Measurements from ENCODE around the gene SLC17A3.

Gene SLC17A3

DNA sequence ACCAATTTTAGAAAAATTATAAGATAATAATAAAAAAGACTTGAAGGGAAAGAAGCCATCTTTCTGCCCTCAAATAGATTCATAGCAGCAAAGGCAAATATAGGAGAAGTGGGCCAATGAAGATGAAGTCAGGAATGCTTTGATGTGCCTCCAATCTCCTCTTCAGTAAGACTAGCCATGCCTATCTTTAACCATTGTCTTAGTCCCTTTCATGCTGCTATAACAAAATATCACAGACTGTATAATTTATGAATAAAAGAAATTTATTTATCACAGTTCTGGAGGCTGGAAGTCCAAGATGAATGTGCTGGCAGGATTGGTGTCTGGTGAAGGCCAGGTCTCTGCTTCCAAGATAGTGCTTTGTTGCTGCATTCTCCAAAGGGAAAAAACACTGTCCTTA, 18.8 kb upstream of the SLC17A3 start:
- in situ Hi-C loops (cut with MboI; ENCODE audit: low sequenced_read_pairs), result no loop called here

DNA sequence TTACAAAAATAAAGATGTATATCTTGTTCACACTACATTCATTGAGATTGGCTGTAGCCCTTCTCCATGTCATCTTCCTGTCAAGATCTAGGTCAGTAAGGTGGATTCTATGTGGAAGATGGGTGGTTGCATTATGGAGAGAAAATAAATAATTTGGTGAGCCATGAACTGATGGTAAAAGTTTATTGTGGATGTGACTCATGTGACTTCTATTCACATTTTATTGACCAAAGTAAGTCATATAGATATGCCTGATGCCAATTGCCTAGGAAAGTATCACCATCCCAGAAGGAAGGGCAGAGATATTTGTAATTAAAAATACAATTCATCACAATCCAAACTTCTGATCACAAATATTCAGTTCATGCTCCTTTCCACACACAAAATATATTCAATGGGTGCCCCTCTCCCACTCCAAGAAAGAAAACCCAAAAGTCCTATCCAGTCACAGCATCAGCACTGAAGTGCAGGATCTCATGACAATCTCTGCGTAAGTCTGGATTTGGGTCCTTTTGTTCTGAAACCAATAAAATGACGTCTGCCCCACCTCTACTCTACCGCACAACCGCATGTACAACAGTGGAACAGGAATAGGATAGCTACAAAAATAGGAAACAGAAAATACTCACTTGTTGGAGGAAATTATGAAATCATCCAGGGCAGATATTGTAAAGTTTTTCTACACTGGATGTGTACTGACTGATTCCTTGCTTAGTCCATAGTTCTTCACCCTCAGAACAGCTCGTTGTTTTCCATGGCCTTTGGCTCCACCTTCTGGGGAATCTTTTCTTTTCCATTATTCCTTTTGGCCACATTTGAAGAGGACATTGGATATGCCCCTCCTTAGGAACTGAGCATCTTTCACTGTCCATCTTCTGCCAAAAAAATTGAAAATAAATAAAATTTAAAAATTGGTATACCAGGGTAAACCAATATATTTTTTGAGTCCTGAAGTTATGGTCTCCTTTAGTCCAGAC, 16.1 kb upstream of the SLC17A3 start:
- in situ Hi-C loops (cut with MboI; ENCODE audit: low sequenced_read_pairs), result no loop called here

DNA sequence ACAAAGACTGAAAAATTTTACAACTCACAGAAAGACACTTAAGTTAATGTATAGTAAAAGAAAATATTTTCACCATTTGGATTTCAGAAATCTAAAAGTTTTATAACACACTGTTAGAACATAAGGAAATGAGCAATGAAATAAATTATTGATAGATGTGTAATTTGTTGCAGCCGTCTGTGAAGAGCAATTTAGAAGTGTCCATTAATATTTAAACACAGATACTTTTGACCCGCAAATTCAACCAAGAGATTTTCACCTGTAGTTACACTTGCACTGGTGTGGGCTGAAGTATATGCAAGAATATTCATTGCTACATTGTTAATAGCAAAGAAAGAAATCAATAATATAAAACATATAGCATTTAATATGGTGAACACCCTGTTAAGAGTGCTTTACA, 14.6 kb upstream of the SLC17A3 start:
- in situ Hi-C loops (cut with MboI; ENCODE audit: low sequenced_read_pairs), result no loop called here

DNA sequence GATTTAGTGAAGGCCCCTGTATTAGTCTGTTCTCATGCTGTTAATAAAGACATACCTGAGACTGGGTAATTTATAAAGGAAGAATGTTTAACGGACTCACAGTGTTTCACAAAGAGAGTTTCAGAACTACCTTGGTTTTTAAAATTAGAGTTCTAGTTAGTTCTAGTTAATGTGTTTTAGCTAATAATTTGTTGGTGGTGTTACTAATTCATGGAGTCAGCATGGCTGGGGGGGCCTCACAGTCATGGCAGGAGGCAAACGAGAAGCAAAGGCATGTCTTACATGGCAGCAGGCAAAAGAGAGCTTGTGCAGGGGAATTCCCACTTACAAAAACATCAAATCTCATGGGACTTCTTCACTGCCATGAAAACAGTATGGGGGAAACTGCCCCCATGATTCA, 12.0 kb upstream of the SLC17A3 start:
- in situ Hi-C loops (cut with MboI; ENCODE audit: low sequenced_read_pairs), result no loop called here

DNA sequence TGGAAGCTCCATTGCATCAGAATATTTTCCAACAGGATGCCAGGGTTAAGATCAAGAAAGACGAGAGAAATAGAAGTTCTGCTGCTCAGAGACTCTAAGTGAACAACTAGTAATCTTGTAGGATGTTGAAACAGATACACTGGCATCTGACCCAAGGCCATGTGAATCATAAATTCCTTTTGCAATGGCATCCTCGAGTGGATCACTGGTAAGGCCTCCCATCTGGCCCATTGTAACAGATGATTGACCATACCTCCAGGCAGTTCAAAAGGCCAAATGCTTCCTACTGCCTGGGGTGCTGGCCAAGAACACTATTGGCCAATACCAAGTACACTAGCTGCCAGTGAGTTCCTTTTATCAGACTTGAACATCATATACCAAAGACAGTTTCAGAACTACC, 9.9 kb upstream of the SLC17A3 start:
- in situ Hi-C loops (cut with MboI; ENCODE audit: low sequenced_read_pairs), result no loop called here

DNA sequence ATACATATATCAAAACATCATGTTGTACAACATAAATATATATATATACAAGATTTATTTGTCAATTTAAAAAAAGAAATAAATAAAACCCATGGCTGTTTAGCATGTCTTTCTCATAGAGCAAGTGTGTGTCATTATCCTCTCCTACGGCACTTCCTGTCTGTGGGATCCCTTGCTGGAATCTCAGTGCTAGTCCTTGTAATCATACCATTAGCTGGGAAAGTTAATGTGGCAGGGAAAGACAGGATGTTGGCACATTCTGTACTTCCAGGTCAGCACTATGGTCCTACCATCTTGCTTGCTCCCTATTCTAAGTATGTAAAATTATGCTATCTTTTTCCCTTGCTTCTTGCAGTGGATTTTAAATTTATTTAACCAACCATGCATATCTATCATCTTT, 9.5 kb upstream of the SLC17A3 start:
- in situ Hi-C loops (cut with MboI; ENCODE audit: low sequenced_read_pairs), result no loop called here

DNA sequence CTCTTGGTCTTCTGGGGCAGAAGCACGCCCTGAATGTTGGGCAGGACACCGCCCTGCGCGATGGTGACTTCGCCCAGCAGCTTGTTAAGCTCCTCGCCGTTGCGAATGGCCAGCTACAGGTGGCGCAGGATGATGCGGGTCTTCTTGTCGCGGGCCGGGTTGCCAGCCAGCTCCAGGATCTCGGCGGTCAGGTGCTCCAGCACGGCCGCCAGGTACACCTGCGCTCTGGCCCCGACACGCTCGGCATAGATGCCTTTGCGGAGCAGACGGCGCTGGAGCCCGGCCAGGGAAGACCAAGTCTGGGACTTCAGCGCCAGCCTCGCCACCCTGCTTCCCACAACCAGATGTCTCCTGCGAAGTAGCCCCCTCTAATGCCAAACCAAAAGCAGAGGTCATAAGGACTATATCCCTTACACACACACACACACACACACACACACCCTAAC, 8.0 kb upstream of the SLC17A3 start:
- in situ Hi-C loops (cut with MboI; ENCODE audit: low sequenced_read_pairs), result no loop called here

DNA sequence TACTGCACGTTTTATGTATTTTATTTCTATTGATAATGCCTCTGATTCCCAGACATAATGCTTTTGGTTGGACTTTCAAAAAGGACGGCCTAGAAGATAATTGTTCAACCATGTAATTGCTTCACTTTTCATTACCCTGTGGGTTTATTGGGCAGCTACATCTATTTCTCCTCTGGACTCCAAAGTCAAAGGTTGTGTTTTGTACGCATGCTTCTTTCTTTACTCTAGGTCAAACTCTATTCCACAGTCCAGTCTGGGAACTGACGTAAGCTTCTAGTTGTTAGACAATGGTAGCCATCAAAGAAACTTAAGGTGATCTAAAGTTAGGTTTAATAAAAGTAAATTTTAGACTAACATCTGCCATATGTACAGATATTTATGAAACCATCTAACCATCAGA, 6.6 kb upstream of the SLC17A3 start:
- in situ Hi-C loops (cut with MboI; ENCODE audit: low sequenced_read_pairs), result no loop called here

DNA sequence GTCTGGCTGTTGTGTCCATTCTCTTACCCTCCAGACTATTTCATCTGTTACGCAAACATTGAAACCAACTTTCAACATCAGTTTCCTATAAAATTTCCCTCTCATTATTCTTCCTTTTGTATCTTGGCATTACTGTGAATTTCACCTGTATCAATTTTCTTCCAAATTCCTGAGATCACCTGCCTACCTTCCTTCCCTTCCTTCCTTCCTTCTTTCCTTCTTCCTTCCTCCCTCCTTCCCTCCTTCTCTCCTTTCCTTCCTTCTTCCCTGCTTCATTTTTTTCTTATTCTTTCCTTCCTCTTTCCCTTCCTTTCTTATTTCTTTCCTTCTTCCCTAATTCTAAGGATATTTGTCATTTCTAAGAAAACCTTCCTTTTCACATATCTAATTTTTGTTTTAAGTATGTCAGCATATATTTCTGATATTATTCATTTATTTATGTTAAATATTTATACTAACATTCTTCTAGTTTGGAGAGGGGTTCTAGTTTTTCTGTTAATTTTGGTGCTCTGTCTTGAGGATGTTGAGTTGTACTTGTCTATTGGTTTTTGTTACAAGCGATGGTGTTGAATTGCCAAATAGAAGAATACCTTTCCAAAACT, 4.8 kb upstream of the SLC17A3 start:
- in situ Hi-C loops (cut with MboI; ENCODE audit: low sequenced_read_pairs), result no loop called here

DNA sequence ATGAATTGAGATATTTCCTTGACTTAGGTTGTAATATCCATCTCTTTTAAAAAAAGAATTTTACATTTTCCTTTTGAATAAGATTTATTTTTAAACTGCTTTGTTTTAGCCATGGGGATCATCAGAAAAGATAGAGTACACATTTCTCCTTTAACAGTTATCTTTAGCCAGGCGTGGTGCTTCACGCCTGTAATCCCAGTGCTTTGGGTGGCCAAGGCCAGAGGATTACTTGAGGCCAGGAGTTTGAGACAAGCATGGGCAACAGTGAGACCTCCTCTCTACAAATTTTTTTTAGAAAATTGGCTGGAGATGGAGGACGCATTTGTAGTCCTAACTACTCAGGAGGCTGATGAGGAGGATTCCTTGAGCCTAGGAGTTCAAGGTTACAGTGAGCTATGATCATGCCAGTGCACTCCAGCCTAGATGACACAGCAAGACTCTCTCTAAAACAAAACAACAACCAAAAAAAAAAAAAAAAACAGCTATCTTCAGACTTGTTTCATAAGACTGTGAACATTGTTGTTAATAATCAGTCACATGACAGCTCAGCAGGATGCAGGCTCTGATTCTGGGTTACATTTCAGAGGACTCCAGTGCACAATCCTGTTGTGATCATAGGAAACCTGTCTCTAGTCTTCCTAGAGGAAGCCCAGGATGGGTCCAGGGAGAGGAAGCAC, 2.0 kb upstream of the SLC17A3 start:
- in situ Hi-C loops (cut with MboI; ENCODE audit: low sequenced_read_pairs), result no loop called here

DNA sequence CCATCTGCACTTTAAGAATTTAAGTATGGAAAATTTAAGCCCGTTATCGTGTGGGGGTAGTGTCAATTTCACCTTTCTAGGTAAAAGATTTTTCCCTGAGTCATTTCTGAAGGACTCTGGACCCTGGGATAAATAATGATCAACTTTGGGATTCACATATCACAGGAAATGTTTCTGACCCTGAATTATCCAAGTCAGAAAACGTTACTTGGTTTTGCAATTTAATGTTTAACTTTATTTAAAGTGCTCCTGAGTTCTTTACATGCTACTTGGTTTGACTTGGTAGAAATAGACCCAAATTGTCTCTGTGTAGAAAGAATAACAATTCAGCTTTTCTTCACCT, 1.5 kb upstream of the SLC17A3 start:
- in situ Hi-C loops (cut with MboI; ENCODE audit: low sequenced_read_pairs), result no loop called here

DNA sequence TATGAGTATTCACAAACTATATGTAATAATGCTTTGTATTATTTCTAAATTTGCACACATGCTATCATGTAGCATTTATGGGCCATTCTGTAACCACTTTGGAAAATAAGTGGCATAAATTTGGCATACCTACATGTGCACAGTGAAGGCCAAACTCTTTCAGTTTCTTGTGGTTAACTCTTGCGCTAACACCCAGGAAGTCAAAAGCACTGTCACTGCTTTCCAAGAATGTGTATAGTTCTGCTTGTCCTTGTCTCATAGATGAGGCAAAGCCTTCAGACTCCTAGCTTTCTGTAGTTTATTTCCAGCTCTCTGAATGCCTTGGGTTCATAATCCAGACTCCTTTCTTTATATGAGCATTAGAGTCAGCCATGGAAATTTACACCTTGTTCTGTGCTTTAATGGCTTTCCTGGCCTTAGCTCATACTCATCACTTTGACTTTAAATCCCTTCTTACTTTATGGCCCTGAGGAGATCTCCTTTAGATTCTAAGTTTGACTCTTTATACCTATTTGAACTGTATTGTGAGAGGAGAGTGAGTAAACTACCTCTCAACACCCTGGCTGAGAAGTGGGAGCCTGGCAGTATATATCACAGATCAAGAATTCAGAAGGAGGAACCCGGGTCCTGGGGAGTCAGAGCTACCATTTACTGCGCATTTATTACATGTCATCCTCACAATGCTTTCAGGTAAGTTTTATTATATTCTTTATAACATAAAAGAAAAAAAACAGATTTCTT, 949 bp upstream of the SLC17A3 start:
- in situ Hi-C loops (cut with MboI; ENCODE audit: low sequenced_read_pairs), result no loop called here

DNA sequence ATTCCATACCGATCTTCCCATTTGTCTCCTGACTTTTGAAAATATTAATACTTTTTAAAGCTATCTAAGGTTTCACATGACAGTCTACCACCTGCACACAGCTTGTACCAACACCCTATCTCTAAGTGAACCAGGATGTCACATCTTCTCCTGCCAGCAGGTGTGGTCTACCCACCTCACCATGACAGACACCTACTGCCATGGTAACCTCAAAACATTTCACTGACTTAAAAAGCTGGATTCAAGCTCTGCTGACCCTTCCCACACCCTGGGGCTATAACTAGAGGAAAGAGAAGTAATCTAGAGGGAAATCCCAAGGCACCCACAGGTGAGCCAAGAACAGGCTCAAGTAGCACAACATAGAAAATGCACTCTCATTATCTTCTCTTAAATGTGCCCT, 1.2 kb downstream of the SLC17A3 start:
- in situ Hi-C loops (cut with MboI; ENCODE audit: low sequenced_read_pairs), result no loop called here

DNA sequence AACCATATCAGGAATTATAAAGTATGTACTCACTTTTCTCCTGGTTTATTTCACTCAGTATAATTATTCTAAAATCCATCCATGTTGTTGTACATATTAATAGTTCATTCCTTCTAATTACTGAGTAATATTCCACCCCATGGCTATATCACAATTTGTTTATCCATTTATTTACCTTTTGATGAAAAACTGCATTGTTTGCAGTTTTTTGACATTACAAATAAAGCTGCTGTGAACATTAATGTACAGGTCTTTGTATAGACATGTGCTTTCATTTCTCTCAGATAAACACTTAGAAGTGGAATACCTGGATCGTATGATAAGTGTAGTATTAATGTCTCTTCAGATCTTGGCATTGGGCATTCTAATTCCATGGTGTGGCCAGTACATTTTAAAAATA, 4.2 kb downstream of the SLC17A3 start:
- in situ Hi-C loops (cut with MboI; ENCODE audit: low sequenced_read_pairs), result no loop called here

DNA sequence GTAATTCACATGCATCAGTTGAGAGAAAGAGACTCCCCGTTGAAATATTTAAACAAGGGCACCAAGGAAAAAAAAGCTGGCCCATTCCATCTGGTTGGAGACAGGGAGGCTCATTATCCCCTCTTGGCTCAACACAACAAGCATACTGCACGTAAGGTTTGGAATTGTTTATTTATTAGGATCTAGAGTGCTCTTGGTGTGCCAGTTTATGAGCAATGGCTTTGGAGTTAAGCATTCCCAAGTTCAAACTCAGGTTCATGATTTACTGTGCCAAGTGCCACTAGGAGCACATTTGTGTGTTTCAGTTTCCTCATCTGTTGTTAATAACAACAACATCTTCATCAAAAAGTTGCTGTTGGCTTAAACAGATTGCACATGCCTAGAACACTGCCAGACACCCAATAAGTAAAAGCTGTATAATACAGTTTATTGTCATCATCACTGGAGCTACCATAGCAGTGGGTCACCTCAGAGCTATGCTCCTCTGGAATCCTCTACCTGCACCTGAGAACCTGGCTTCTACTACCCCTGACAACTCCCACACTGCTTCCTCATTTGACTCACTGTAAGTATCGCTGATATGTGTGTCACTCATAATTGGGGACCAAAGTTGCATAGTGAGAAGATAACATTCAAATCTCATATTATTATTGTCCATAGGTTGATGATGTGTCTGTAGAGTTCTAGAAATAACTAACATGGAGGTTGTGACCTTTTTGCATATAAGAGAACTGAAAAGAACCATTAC, 5.4 kb downstream of the SLC17A3 start:
- in situ Hi-C loops (cut with MboI; ENCODE audit: low sequenced_read_pairs), result no loop called here

DNA sequence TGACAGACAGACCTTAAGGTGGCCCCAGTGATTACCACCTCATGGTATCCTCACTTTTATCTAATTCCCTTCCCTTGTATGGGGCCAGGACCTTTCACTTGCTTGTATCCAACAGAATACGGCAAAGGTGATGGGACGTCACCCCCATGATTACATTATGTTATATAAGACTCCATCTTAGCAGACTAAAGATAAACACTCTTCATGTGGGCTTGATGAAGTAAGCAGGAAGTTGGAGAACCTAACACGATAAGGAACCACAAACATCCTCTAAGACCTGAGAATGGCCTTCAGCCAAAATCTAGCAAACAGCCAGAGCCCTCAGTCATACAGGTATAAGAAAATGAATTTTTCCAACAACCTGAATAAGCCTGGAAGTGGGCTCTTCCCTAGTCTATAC, 8.0 kb downstream of the SLC17A3 start:
- in situ Hi-C loops (cut with MboI; ENCODE audit: low sequenced_read_pairs), result no loop called here

DNA sequence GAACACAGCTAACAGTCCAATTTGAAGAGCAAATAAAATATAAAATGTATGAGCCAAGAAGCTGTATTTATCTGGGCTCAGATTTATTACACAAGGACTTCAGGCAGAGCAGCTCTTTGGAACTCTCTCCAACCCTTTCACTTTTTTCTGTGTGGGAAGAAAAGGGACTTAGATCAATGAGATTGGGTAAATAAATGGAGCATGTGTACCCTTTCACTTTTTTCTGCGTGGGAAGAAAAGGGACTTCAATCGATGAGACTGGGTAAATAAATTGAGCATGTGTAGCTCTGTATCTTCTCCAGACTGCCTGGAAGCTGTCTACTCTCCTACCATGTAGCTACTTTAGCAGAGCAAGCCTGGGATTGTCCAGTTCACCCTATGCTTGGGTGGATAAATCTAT, 10.7 kb downstream of the SLC17A3 start:
- in situ Hi-C loops (cut with MboI; ENCODE audit: low sequenced_read_pairs), result no loop called here

DNA sequence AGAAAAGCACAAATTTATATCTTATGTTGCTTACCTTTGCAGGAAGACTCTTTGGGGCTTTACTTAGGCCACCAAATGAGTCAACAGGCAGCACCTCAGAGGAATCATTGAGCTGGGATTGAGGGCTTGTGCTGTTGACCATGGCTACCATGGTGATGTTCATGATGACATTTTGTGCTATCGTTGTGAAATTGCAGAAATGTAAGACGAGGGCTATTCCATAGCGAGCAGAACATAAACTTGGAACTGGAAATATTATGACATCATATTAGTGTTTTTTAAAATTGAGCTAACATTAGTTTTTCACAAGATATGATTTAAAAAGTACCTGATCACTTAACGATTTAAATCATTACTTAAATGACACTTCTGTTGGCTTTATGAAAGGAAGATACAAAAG, 11.8 kb downstream of the SLC17A3 start:
- in situ Hi-C loops (cut with MboI; ENCODE audit: low sequenced_read_pairs), result no loop called here

DNA sequence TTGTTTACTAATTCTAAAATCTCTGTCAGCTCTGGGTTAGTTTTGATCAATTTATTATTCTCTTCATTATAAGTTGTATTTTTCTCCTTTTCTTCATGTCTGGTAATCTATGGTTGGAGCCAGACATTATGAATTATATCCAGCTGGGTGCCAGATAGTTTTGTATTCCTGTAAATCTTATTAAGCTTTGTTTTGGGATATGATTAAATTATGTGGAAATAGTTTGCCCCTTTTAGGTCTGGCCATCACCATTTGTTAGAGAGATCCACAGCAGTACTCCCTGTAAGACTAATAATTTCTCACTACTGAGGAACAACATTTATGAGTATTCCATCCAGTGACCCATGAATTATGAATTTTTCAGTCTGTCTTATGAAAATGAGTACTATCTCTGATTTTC, 21.3 kb downstream of the SLC17A3 start:
- in situ Hi-C loops (cut with MboI; ENCODE audit: low sequenced_read_pairs), result no loop called here

DNA sequence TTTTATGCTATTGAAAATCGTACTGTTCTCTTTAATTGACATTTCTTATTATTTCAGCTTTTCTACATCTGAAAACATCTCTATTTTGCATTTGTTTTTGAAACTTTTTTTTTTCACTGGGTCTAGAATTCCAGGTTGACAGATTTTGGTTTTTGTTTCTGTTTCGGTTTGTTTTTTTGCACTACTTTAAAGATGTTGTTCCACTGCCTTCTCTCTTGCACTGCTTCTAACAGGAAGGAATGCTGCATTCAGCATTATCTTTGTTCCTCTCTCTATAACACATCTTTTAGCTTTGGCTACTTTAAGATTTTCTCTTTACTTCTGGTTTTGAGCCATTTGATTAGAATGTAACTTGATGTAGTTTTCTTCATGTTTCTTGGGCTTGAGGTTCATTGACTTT, 22.1 kb downstream of the SLC17A3 start:
- in situ Hi-C loops (cut with MboI; ENCODE audit: low sequenced_read_pairs), result no loop called here

DNA sequence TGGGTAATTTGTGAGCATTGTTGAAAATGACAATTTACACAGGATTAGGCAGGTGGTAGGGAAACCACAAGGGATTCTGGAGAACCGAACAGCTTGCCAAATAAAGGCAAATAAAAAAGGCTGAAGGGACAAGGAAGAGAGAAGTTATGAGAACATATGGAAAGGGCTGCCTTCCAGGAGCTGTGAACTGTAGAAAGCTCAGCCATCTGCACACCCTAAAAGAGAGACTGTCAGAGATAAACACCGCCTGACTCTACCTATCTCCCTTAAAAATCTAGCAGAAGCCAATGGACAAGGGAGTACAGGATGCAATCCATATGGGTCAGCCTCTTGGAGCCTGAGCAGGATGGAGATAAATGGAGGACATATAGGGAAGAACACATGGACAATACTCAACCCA, 29.5 kb downstream of the SLC17A3 start:
- in situ Hi-C loops (cut with MboI; ENCODE audit: low sequenced_read_pairs), result no loop called here
